IPS-15b (cell line): ENCODE measurements around the gene MTA1.
A peak's percentile ranks its signal among the peaks of the same experiment; 100 is the strongest.

Experiments
- H3K27me3 ChIP-seq: one replicate; pipeline ENCODE4 v1.6.1; 2013; ENCODE audit warnings: low read length; ENCODE audit not compliant: control insufficient read depth, insufficient read depth
- H3K36me3 ChIP-seq: one replicate; pipeline ENCODE4 v1.6.1; 2013; ENCODE audit warnings: low read length; ENCODE audit not compliant: control insufficient read depth, insufficient read depth
- H3K4me1 ChIP-seq: one replicate; pipeline ENCODE4 v1.6.1; 2013; ENCODE audit warnings: mild to moderate bottlenecking, low read length; ENCODE audit not compliant: control insufficient read depth, insufficient read depth
- H3K4me3 ChIP-seq: one replicate; pipeline ENCODE4 v1.5.1; 2013; ENCODE audit warnings: low read depth, low read length
- H3K9ac ChIP-seq: one replicate; pipeline ENCODE4 v1.6.1; 2013; ENCODE audit warnings: low read depth, mild to moderate bottlenecking, low read length
- H3K9me3 ChIP-seq: one replicate; pipeline ENCODE4 v1.6.1; 2013; ENCODE audit warnings: mild to moderate bottlenecking, low read length; ENCODE audit not compliant: control insufficient read depth, insufficient read depth

MTA1 gene

GRCh38 chr14:105398726-105399465, 20.7 kb upstream of the MTA1 start:
- Histone ChIP-seq H3K9me3 (no peaks in the 10 kb centered on the region), H3K4me1 (no peaks in the 10 kb centered on the region), H3K9ac (peak overlapping the region; percentile 65), H3K27me3 (no peaks in the 10 kb centered on the region), H3K36me3 (peaks cover 8% of the 10 kb centered on the region), H3K4me3 (peak overlapping the region; percentile 45)

- Histone ChIP-seq H3K4me3 (peak overlapping the region; percentile 45), H3K9me3 (no peaks in the 10 kb centered on the region), H3K27me3 (no peaks in the 10 kb centered on the region), H3K36me3 (peaks cover 8% of the 10 kb centered on the region), H3K9ac (no peak overlapping the region), H3K4me1 (no peaks in the 10 kb centered on the region)
Observed at GRCh38 chr14:105399466-105399775, 20.2 kb upstream of the MTA1 start.

GRCh38 chr14:105400016-105400415, 19.6 kb upstream of the MTA1 start:
- no peak overlapping the region for H3K4me3 ChIP-seq

GRCh38 chr14:105401699-105402098, 17.9 kb upstream of the MTA1 start:
- H3K36me3 ChIP-seq = peaks cover 8% of the 10 kb centered on the region
- H3K4me3 ChIP-seq = no peak overlapping the region
- no peak overlapping the region for H3K9ac ChIP-seq
- no peaks in the 10 kb centered on the region for H3K27me3 ChIP-seq
- H3K4me1 ChIP-seq = no peaks in the 10 kb centered on the region
- H3K9me3 ChIP-seq = no peaks in the 10 kb centered on the region

More at GRCh38 chr14:105400016-105400415, 19.6 kb upstream of the MTA1 start:
- Histone ChIP-seq H3K9me3 (no peaks in the 10 kb centered on the region), H3K36me3 (peaks cover 8% of the 10 kb centered on the region), H3K4me1 (no peaks in the 10 kb centered on the region), H3K27me3 (no peaks in the 10 kb centered on the region), H3K9ac (no peak overlapping the region)

- H3K4me3 ChIP-seq = no peak overlapping the region
- no peak overlapping the region for H3K9ac ChIP-seq
- peaks cover 2% of the 10 kb centered on the region for H3K4me1 ChIP-seq
- H3K36me3 ChIP-seq = no peaks in the 10 kb centered on the region
- H3K9me3 ChIP-seq = no peaks in the 10 kb centered on the region
- H3K27me3 ChIP-seq = peaks cover 41% of the 10 kb centered on the region
Observed at GRCh38 chr14:105408592-105408991, 11.0 kb upstream of the MTA1 start.

- Histone ChIP-seq H3K27me3 (peaks cover 49% of the 10 kb centered on the region), H3K9ac (no peak overlapping the region), H3K36me3 (no peaks in the 10 kb centered on the region), H3K4me3 (no peak overlapping the region), H3K4me1 (peaks cover 2% of the 10 kb centered on the region), H3K9me3 (no peaks in the 10 kb centered on the region)
Observed at GRCh38 chr14:105409364-105409763, 10.3 kb upstream of the MTA1 start.

GRCh38 chr14:105410642-105411016, 9.0 kb upstream of the MTA1 start:
- peak overlapping the region; percentile 37 for H3K4me3 ChIP-seq
- H3K9me3 ChIP-seq = no peaks in the 10 kb centered on the region
- H3K36me3 ChIP-seq = no peaks in the 10 kb centered on the region
- H3K4me1 ChIP-seq = peaks cover 2% of the 10 kb centered on the region
- peaks cover 52% of the 10 kb centered on the region for H3K27me3 ChIP-seq
- H3K9ac ChIP-seq = no peak overlapping the region

- Histone ChIP-seq H3K9me3 (no peaks in the 10 kb centered on the region), H3K27me3 (peaks cover 52% of the 10 kb centered on the region), H3K36me3 (no peaks in the 10 kb centered on the region), H3K4me3 (peak overlapping the region; percentile 37), H3K9ac (no peak overlapping the region), H3K4me1 (peaks cover 2% of the 10 kb centered on the region)
Observed at GRCh38 chr14:105411017-105411941, 8.3 kb upstream of the MTA1 start.

- Histone ChIP-seq H3K4me3 (no peak overlapping the region), H3K4me1 (peaks cover 2% of the 10 kb centered on the region), H3K9me3 (no peaks in the 10 kb centered on the region), H3K27me3 (peaks cover 52% of the 10 kb centered on the region), H3K9ac (no peak overlapping the region), H3K36me3 (no peaks in the 10 kb centered on the region)
Observed at GRCh38 chr14:105411985-105412770, 7.4 kb upstream of the MTA1 start.

- Histone ChIP-seq H3K36me3 (peaks cover 3% of the 10 kb centered on the region), H3K9ac (no peak overlapping the region), H3K27me3 (peaks cover 52% of the 10 kb centered on the region), H3K4me1 (peaks cover 2% of the 10 kb centered on the region), H3K4me3 (no peak overlapping the region), H3K9me3 (no peaks in the 10 kb centered on the region)
Observed at GRCh38 chr14:105412771-105413543, 6.7 kb upstream of the MTA1 start.

- H3K4me1 ChIP-seq = peaks cover 2% of the 10 kb centered on the region
- H3K9ac ChIP-seq = no peak overlapping the region
- H3K27me3 ChIP-seq = peaks cover 52% of the 10 kb centered on the region
- H3K4me3 ChIP-seq = no peak overlapping the region
- peaks cover 3% of the 10 kb centered on the region for H3K36me3 ChIP-seq
- H3K9me3 ChIP-seq = no peaks in the 10 kb centered on the region
Observed at GRCh38 chr14:105413544-105413886, 6.1 kb upstream of the MTA1 start.
